ENCODE measurements around the gene ZNF718.
"Not testable (repeated sequence)": the region's sequence is repeated elsewhere in the genome, so short reads cannot be mapped to it uniquely, and the experiment has no call there.

ZNF718 gene

DNA sequence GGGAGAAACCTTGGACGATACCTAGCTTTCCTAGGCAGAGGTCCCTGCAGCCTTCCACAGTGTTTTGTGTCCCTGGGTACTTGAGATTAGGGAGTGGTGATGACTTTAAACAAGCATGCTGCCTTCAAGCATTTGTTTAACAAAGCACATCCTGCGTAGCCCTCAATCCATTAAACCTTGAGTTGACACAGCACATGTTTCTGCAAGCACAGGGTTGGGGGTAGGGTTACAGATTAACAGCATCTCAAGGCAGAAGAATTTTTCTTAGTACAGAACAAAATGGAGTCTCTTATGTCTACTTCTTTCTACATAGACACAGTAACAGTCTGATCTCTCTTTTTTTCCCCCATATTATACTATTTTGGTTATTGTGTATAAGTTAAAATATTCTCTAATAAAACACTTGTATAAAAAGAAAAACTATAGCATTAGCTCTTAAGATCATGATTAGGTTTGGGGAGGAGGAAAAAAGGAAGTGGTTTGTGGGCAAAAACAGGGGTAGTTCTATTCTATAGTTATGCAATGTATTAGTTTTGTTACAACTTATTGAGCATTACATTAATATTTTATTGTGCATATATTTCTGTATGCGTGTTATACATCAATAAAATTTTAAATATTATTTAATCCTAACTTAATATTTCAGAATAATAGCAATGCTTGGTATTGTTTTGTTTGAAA lies 84.3 kb downstream of the ZNF718 start:
- H3K9ac ChIP-seq (ENCODE audit: low read length); H3K36me3 ChIP-seq (ENCODE audit: insufficient read depth, low read length); H3K4me1 ChIP-seq (ENCODE audit: insufficient read depth, low read length); H3K4me3 ChIP-seq (ENCODE audit: low read depth in 1 of 2, low read length in 2 of 2); H3K27ac ChIP-seq (ENCODE audit: low read depth, low read length); H3K27me3 ChIP-seq (ENCODE audit: control insufficient read depth in 1 of 2, insufficient read depth in 2 of 2, low read length in 2 of 2); H3K9me3 ChIP-seq (ENCODE audit: low read length): not testable (repeated sequence)

- Histone ChIP-seq H3K9me3 (ENCODE audit: low read length) (no peaks in the 10 kb centered on the region), H3K9ac (ENCODE audit: low read length) (no peak overlapping the region), H3K36me3 (ENCODE audit: insufficient read depth, low read length) (no peaks in the 10 kb centered on the region), H3K4me3 (ENCODE audit: low read depth in 1 of 2, low read length in 2 of 2) (no peak overlapping the region), H3K4me1 (ENCODE audit: insufficient read depth, low read length) (no peaks in the 10 kb centered on the region), H3K27ac (ENCODE audit: low read depth, low read length) (no peak overlapping the region), H3K27me3 (ENCODE audit: control insufficient read depth in 1 of 2, insufficient read depth in 2 of 2, low read length in 2 of 2) (no peaks in the 10 kb centered on the region)
Measured at GRCh38 chr4:211033-211511, 86.8 kb downstream of the ZNF718 start.

DNA sequence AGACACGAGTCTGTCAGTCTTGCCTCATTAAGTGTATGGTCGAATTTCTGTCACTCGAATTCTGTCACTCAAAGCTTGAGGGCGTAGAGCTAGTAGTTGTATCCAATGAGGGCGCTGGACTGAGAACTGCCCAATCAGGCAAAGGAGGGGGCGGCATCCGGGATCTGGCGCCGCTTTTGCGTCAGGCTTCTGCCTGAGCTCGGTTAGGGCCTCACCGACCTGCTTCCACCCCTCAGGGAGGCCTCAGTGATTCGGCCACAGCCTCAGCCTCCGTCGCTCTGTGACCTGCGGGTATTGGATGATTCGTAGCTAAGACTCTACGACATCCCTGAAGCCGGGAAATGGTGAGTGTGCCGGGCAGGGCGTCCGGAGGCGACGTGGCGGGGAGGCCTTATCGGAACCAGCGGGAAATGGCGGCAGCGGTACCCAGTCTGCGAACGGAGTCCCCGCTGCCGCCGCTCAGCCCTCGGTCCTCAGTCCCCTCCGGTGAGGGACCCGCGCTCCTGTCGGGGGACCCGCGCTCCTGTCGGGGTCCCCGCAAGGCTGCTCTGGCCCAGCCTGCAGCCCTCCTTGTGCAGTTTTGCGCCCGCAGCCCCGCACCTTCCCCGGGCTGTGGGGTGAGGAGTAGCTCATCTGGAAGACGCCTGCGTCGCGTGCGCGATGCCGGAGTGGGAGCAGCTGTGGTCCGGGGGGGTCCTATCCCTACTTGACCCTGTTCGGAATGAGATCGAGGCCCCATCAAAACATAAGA lies 88.3 kb downstream of the ZNF718 start:
- H3K4me3 ChIP-seq (ENCODE audit: low read depth in 1 of 2, low read length in 2 of 2) = peak overlapping the region; percentile 68 to 76
- H3K27me3 ChIP-seq (ENCODE audit: control insufficient read depth in 1 of 2, insufficient read depth in 2 of 2, low read length in 2 of 2) = no peaks in the 10 kb centered on the region
- H3K4me1 ChIP-seq (ENCODE audit: insufficient read depth, low read length) = no peaks in the 10 kb centered on the region
- H3K27ac ChIP-seq (ENCODE audit: low read depth, low read length) = peak overlapping the region; percentile 56
- no peaks in the 10 kb centered on the region for H3K36me3 ChIP-seq (ENCODE audit: insufficient read depth, low read length)
- H3K9me3 ChIP-seq (ENCODE audit: low read length) = no peaks in the 10 kb centered on the region
- peak overlapping the region; percentile 44 for H3K9ac ChIP-seq (ENCODE audit: low read length)

DNA sequence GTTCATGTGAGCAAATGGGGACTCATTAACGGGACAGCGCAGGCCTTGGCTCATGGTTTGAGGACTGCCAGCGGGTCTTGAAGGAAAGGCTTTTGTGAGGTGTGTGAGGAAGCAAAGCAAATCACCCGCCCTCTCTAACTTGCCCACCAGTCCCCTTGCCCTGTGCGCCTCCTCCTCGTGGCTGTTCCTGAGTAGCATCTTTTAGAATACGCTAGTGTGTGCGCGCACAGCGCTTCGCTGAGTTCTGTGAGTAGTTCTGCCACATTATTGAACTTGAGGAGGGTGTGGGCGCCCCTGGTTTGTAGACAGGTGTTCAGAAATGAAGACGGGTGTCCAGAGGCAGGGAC lies 88.9 kb downstream of the ZNF718 start:
- H3K9me3 ChIP-seq (ENCODE audit: low read length); H3K27ac ChIP-seq (ENCODE audit: low read depth, low read length); H3K27me3 ChIP-seq (ENCODE audit: control insufficient read depth in 1 of 2, insufficient read depth in 2 of 2, low read length in 2 of 2); H3K36me3 ChIP-seq (ENCODE audit: insufficient read depth, low read length); H3K4me1 ChIP-seq (ENCODE audit: insufficient read depth, low read length): not testable (repeated sequence)
- peak overlapping the region; percentile 68 to 76 for H3K4me3 ChIP-seq (ENCODE audit: low read depth in 1 of 2, low read length in 2 of 2)
- H3K9ac ChIP-seq (ENCODE audit: low read length) = peak overlapping the region; percentile 44
